GM12874 (cell line): ENCODE data around the gene SLC35B4.

ENCODE experiments used
- CTCF ChIP-seq: IDR thresholded peaks from 2 replicates; pipeline ENCODE4 v1.5.1; 2011; ENCODE audit warnings: low read depth, mild to moderate bottlenecking, control low read depth, low read length, moderate library complexity; ENCODE audit not compliant: insufficient read depth

The SLC35B4 gene

DNA sequence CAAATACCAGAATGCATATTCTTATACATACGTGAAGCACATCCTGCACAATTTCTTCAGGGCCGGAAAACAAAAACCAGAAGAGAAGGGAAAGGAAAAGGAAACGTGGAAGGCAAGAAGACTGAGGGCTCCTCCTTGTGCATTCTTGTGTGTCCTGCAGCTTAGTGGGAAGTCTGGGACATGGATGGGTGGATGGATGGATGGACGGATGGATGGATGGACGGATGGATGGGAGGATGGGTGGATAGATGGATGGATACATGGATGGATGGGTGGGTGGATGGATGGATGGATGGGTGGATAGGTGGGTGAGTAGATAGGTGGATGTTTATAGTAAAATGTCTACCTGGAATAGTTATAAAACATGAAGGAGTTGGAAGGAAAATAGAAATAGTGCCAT is 30.8 kb upstream of the SLC35B4 start:
- TF ChIP-seq CTCF, result no peak

GRCh38 chr7:134343796-134344195 is 27.1 kb upstream of the SLC35B4 start:
- no peak for TF ChIP-seq CTCF

DNA sequence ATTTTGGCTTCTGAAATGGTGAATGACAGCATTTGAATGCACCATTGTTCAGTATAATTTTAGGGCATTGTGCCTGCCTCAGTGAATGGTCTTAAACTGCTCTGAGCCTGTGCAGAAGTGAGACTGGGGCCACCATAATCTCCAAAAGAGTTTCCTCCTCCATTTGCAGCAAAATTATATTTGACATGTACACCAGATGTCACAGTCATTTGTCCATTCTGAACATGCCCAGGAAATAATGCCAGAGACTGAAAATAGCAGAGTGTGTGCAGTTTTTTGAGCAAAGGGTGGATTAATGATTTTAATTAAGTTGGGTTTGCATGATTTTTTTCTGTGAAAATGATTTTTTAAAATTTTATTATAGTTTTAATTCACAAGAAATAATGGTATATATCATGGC is 26.4 kb upstream of the SLC35B4 start:
- no peak for TF ChIP-seq CTCF

DNA sequence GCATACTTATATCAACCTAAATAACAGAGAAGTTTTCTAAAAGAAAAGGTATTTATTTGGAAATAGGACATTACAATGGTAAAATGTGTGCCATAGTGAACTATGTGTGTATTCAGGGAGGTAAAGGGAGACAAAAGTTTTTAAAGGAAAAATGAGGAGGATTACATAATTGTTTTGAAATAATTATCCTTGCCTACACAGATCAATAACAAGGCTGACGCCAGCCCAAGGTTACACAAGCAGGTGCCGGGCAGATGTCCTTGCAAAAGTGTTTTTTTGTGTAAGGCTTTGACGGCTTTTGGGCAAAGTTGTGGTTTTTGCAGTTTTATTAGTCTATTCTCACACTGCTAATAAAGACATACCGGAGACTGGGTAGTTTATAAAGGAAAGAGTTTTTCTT is 22.7 kb upstream of the SLC35B4 start:
- TF ChIP-seq CTCF, result no peak

GRCh38 chr7:134337980-134338379 is 21.2 kb upstream of the SLC35B4 start:
- TF ChIP-seq CTCF, result no peak

GRCh38 chr7:134334408-134334807 is 17.7 kb upstream of the SLC35B4 start:
- TF ChIP-seq CTCF, result no peak

- TF ChIP-seq CTCF, result no peak
These were observed 17.2 kb upstream of the SLC35B4 start for GRCh38 chr7:134333943-134334342.

DNA sequence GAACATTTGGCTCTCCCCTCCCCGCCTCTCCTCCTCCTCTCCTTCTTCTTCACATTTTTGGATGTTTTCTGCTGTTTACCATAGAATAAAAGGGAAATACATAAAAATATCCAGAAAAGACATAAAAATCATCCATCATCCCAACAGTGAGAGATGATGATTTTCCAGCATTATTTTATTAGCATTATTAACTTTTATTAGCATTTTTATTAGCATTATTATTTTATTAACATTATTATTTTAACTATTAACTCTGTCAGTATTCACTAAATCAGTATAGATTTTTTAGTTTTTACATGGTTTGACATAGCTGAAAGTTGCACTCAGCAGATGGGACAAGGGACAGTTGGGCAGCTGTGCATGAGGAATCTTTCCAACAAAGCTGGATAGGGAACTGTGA is 16.2 kb upstream of the SLC35B4 start:
- TF ChIP-seq CTCF, result no peak
